ENCODE results near the gene ERCC5. TPM values are rescaled to one million over a fixed set of nuclear protein-coding genes. Genes with fewer than 3 reads are reported as not detected.

ERCC5 gene
- total and polyA plus RNA-seq, 2 of the 8 experiments (the other 6 are each of a cell fraction or from before 2014, with no cell fraction given), result 3.8 to 24.4 TPM

DNA sequence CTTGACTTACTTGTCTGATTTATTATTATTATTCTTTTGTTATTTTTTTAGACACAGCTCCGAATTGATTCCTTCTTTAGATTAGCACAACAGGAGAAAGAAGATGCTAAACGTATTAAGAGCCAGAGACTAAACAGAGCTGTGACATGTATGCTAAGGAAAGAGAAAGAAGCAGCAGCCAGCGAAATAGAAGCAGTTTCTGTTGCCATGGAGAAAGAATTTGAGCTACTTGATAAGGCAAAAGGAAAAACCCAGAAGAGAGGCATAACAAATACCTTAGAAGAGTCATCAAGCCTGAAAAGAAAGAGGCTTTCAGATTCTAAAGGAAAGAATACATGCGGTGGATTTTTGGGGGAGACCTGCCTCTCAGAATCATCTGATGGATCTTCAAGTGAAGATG, 29.4 kb downstream of the ERCC5 start:
- Histone ChIP-seq H3K4me3 (ENCODE audit: extremely low read depth in 1 of 4, insufficient read depth in 2 of 4, low read depth in 3 of 4, low read length in 4 of 4) (no peak overlapping the region), H3K27ac (ENCODE audit: low read depth, low read length) (no peak overlapping the region), H3K4me2 (ENCODE audit: insufficient read depth in 1 of 2, low read depth in 2 of 2, low read length in 2 of 2) (no peak overlapping the region), H3K4me1 (replicated peaks in 1 of 4; ENCODE audit: control insufficient read depth in 3 of 4, insufficient read depth in 4 of 4, low read length in 3 of 4) (peaks cover 2 to 5% (median 3%) of the 10 kb centered on the region in 4 experiments; a peak in 5 of 7 replicates), H2AFZ (ENCODE audit: low read length) (no peak overlapping the region), H3K23me2 (ENCODE audit: low read depth, low read length) (no peaks in the 10 kb centered on the region), H3K79me2 (ENCODE audit: control insufficient read depth in 1 of 2, insufficient read depth in 2 of 2, low read length in 2 of 2) (no peaks in the 10 kb centered on the region), H4K5ac (ENCODE audit: insufficient read length, low read depth, low read length) (no peak overlapping the region), H4K8ac (ENCODE audit: extremely low read depth, insufficient read depth, low read length) (no peak overlapping the region), H3K79me1 (ENCODE audit: low read depth, low read length) (no peaks in the 10 kb centered on the region), H3K27me3 (replicated peaks in 1 of 4; ENCODE audit: control insufficient read depth in 3 of 4, extremely low read depth in 1 of 4, insufficient read depth in 3 of 4, low read length in 3 of 4) (no peaks in the 10 kb centered on the region), H3K4ac (replicated peaks; ENCODE audit: insufficient read length, low read depth, low read length) (no peak overlapping the region), H3K14ac (ENCODE audit: insufficient read length) (no peak overlapping the region), H3K56ac (replicated peaks; ENCODE audit: insufficient read length, low read depth, low read length) (no peak overlapping the region), H2BK20ac (ENCODE audit: low read length) (no peak overlapping the region), H2BK5ac (ENCODE audit: low read depth, low read length) (no peak overlapping the region), H4K91ac (replicated peaks; ENCODE audit: insufficient read length, low read length) (no peak overlapping the region), H3K18ac (ENCODE audit: extremely low read depth, low read length) (no peak overlapping the region), H2BK12ac (ENCODE audit: low read depth, low read length) (no peak overlapping the region), H2AK5ac (ENCODE audit: low read depth, low read length) (no peak overlapping the region), H3K36me3 (ENCODE audit: control insufficient read depth in 2 of 4, insufficient read depth in 4 of 4, low read length in 3 of 4) (peaks cover 0 to 18% (median 1%) of the 10 kb centered on the region in 4 experiments; a peak in 3 of 8 replicates), H2BK15ac (ENCODE audit: low read length) (no peak overlapping the region), H3K23ac (ENCODE audit: insufficient read length) (no peak overlapping the region), H3K9me3 (ENCODE audit: insufficient read depth in 2 of 2, low read depth in 1 of 2, low read length in 1 of 2) (no peaks in the 10 kb centered on the region), H3K9ac (replicated peaks in 1 of 4; ENCODE audit: extremely low read depth in 1 of 4, low read depth in 3 of 4, low read length in 3 of 4) (no peak overlapping the region), H2BK120ac (replicated peaks; ENCODE audit: low read depth, low read length) (no peak overlapping the region), H4K20me1 (replicated peaks in 1 of 2; ENCODE audit: control insufficient read depth in 1 of 2, insufficient read depth in 2 of 2, low read length in 2 of 2) (no peaks in the 10 kb centered on the region)
- DNase-seq (ENCODE audit: low read depth in 1 of 2, low spot score in 2 of 2) (no peak), FAIRE-seq (no peak)
- WGBS, 2 experiments (ENCODE audit: extremely low coverage in 1 of 2, insufficient coverage in 1 of 2, insufficient read length in 1 of 2, insufficient replicate concordance in 2 of 2, low coverage in 1 of 2, low lambda C conversion rate in 2 of 2, missing lambda C conversion rate in 1 of 2), result 70% methylated on average over 4 of the region's 4 CpGs; no CpG with 5 or more reads in 1 of the 2 experiments
- POLR2A ChIA-PET (ENCODE audit: partially characterized antibody), result interaction anchor here (0.8 kb wide), 1 partner anchor 18 kb away, joined by 5 read pairs; no protein-coding TSS in a partner anchor
- CTCF ChIA-PET (ENCODE audit: partially characterized antibody), result interaction anchor here (0.6 to 1.5 kb wide), 6 partner anchors 16 to 338 kb away, joined by 3 to 6 read pairs (median 3); no protein-coding TSS in a partner anchor
- no peak for TF ChIP-seq BACH1 (IDR thresholded peaks at IDR 0.05; ENCODE audit: low read length)
